ENCODE results near the gene IFRD1.

IFRD1 gene

DNA sequence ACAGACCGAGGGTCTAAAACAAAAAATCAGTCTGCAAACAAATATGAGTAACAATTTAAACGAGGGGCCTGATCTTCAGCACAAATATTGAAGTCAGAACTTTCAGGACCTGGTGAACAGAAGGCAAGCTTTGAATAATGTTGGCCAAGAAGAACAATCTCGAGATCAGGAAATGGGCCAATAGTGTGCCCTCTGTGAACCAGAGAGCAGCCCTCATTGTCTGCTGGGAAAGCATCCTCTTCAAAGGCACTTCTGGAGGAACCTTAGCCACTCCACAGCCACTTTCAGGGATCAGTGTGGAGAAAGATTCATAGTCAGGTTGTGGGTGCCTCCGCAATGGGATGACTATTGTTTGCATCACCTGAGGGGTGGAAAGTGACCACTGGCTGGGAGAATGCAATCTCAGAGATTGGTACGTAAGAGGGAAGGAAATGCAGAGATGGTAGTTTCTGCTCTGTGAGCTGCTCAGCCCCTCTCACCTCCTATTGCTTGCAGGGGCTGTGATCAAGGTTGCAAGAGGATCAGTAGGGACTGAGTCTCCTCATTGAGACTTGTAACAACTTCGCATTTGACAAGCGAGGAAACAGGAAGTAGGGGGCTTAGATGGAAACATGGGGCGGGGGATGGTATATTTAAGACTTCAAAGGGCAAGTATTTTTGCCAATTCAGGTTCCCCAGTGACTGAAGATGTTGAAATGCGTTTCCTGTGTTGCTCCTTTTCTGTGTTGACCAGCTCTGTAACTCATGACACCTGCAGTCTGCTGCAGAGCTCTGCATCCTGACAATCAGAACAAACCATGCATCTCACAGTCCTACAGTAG is 28.4 kb upstream of the IFRD1 start:
- Histone ChIP-seq H2AFZ (ENCODE audit: low read length, unreplicated experiment) (no peak overlapping the region), H3K4me3 (ENCODE audit: low read depth, low read length) (no peak overlapping the region), H3K79me2 (ENCODE audit: control insufficient read depth, insufficient read depth, low read length, unreplicated experiment) (no peaks in the 10 kb centered on the region), H3K4me1 (ENCODE audit: control insufficient read depth, insufficient read depth, low read length, unreplicated experiment) (peaks cover 36% of the 10 kb centered on the region), H3K27ac (ENCODE audit: low read depth, low read length) (no peak overlapping the region), H3K36me3 (ENCODE audit: insufficient read depth, low read length) (no peaks in the 10 kb centered on the region), H3K27me3 (ENCODE audit: insufficient read depth, low read length) (no peaks in the 10 kb centered on the region)

DNA sequence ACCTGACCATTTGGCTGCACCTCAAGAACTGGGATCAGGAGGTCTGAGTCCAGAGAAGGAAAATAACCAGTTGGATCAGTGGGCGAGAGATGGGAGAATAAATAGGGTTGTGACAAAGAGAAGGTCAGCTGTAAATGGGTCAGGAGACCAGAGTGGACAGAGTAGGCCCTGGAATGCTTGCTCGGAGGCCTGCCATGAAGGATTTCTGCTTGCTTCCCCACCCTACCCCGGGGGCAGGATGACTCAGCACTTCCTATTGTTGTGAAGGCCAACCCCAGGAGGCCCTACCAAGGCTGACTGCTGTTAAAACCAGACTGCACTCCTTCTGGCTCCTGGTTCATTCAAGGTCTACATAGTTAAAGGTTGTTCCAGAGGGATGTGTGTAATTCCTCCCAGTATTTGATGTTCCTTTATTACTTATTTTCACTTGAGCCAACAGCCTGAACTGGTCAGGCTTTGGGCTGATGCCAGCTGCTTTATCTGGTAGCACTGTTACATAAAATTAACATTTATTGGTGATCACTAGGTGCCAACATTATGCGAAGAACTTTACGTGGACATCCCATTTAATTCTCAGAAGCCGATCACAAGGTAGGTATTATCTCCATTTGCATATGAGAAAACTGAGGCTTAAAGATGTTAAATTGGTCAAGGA is 27.3 kb upstream of the IFRD1 start:
- Histone ChIP-seq H3K4me3 (ENCODE audit: low read depth, low read length) (0 out of 2 replicates have a peak overlapping the region, but pooled peaks have one; percentile 20), H3K27me3 (ENCODE audit: insufficient read depth, low read length) (no peaks in the 10 kb centered on the region), H3K36me3 (ENCODE audit: insufficient read depth, low read length) (no peaks in the 10 kb centered on the region), H3K4me1 (ENCODE audit: control insufficient read depth, insufficient read depth, low read length, unreplicated experiment) (peaks cover 36% of the 10 kb centered on the region), H3K79me2 (ENCODE audit: control insufficient read depth, insufficient read depth, low read length, unreplicated experiment) (no peaks in the 10 kb centered on the region), H2AFZ (ENCODE audit: low read length, unreplicated experiment) (peak overlapping the region; percentile 1), H3K27ac (ENCODE audit: low read depth, low read length) (peak overlapping the region; percentile 71)

DNA sequence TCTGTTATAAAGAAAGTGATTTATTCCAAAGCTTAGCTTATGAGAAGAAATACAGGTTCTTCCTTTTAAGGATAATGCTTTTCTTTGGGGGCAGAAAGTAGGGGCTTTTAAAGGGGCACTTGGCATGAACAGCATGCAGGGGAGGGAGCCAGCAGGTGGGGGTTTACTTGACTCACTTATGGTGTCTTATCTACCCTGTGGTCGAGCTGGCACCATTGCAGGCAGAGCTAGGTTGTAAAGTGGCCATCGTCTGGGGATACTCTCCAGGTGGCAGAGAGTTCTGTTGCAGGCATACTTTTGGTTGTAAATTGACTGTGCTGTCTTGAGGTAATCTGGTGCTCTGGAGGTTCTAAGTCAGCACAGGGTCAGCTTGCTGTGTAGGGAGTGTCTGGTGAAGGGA is 26.3 kb upstream of the IFRD1 start:
- Histone ChIP-seq H3K79me2 (ENCODE audit: control insufficient read depth, insufficient read depth, low read length, unreplicated experiment) (no peaks in the 10 kb centered on the region), H3K36me3 (ENCODE audit: insufficient read depth, low read length) (no peaks in the 10 kb centered on the region), H3K27me3 (ENCODE audit: insufficient read depth, low read length) (no peaks in the 10 kb centered on the region), H3K4me1 (ENCODE audit: control insufficient read depth, insufficient read depth, low read length, unreplicated experiment) (peaks cover 36% of the 10 kb centered on the region), H2AFZ (ENCODE audit: low read length, unreplicated experiment) (no peak overlapping the region), H3K4me3 (ENCODE audit: low read depth, low read length) (peak overlapping the region; percentile 20; the same call in 1 of the 2 replicates), H3K27ac (ENCODE audit: low read depth, low read length) (no peak overlapping the region; the same call in 1 of the 2 replicates)

DNA sequence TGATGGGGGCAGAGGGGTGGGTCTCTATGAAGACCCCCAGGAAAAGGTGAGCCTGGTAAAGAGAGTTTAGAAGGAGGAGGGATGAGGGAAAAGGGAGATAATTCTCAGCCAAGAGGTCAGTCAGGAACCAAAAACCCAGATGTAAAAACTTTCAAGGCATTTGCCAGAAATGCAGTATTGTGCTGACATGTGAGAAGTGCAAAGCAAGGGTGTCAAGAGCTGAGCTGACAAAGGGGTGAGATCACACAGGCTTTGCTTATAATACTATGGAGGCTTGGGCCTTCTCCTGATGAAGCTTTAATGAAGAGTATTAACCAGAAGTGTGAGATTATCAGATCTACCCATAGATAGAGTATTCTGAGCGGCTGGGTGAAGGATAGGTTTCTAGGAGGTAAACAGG is 22.3 kb upstream of the IFRD1 start:
- no peaks in the 10 kb centered on the region for H3K27me3 ChIP-seq (ENCODE audit: insufficient read depth, low read length)
- no peaks in the 10 kb centered on the region for H3K36me3 ChIP-seq (ENCODE audit: insufficient read depth, low read length)
- no peak overlapping the region for H2AFZ ChIP-seq (ENCODE audit: low read length, unreplicated experiment)
- H3K27ac ChIP-seq (ENCODE audit: low read depth, low read length): no peak overlapping the region
- no peak overlapping the region for H3K4me3 ChIP-seq (ENCODE audit: low read depth, low read length)
- H3K79me2 ChIP-seq (ENCODE audit: control insufficient read depth, insufficient read depth, low read length, unreplicated experiment): no peaks in the 10 kb centered on the region
- H3K4me1 ChIP-seq (ENCODE audit: control insufficient read depth, insufficient read depth, low read length, unreplicated experiment): peaks cover 13% of the 10 kb centered on the region

DNA sequence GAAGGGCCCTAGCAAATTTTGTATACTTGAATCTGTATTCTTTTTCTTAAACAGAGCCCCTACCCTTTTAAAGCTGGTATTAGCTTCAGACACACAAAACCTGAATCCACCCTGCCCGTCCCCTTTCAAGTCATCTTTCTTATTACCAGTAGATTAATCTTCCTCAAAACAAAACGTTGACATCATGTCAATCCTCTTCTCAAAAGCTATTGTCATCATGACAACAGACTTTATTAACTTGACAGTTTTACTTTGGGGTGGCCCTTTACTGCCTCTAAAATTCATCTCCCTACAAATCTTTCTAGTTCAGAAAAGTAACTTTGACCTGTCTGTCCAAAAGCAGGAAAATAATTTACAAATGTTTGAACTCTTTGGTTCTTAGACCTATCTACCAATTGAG is 21.5 kb upstream of the IFRD1 start:
- H3K27ac ChIP-seq (ENCODE audit: low read depth, low read length): no peak overlapping the region
- no peaks in the 10 kb centered on the region for H3K36me3 ChIP-seq (ENCODE audit: insufficient read depth, low read length)
- no peaks in the 10 kb centered on the region for H3K27me3 ChIP-seq (ENCODE audit: insufficient read depth, low read length)
- H3K4me1 ChIP-seq (ENCODE audit: control insufficient read depth, insufficient read depth, low read length, unreplicated experiment): peaks cover 5% of the 10 kb centered on the region
- no peaks in the 10 kb centered on the region for H3K79me2 ChIP-seq (ENCODE audit: control insufficient read depth, insufficient read depth, low read length, unreplicated experiment)
- H2AFZ ChIP-seq (ENCODE audit: low read length, unreplicated experiment): no peak overlapping the region
- no peak overlapping the region for H3K4me3 ChIP-seq (ENCODE audit: low read depth, low read length)

DNA sequence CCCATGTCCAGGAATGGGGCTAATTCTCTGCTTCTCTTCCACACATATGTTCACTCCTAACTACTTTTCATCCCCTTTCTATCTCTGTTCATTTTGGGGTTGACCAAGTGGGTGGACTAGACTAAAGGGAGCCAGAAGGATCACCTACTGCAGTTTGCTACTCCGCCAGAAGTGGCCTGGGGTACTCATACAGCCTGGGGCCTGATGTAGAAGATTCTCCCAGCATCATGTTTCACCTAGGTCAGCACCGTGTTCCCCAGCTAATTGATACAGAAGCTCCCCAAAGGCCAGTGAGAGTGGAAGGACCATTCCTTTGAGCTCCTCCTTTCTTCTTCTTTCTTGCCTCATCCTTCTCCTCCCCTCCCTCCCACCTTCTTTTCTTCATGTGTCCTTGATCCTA is 19.6 kb upstream of the IFRD1 start:
- Histone ChIP-seq H3K27me3 (ENCODE audit: insufficient read depth, low read length) (no peaks in the 10 kb centered on the region), H3K79me2 (ENCODE audit: control insufficient read depth, insufficient read depth, low read length, unreplicated experiment) (no peaks in the 10 kb centered on the region), H3K36me3 (ENCODE audit: insufficient read depth, low read length) (no peaks in the 10 kb centered on the region), H3K4me1 (ENCODE audit: control insufficient read depth, insufficient read depth, low read length, unreplicated experiment) (peaks cover 14% of the 10 kb centered on the region), H3K27ac (ENCODE audit: low read depth, low read length) (no peak overlapping the region), H2AFZ (ENCODE audit: low read length, unreplicated experiment) (no peak overlapping the region), H3K4me3 (ENCODE audit: low read depth, low read length) (no peak overlapping the region)

DNA sequence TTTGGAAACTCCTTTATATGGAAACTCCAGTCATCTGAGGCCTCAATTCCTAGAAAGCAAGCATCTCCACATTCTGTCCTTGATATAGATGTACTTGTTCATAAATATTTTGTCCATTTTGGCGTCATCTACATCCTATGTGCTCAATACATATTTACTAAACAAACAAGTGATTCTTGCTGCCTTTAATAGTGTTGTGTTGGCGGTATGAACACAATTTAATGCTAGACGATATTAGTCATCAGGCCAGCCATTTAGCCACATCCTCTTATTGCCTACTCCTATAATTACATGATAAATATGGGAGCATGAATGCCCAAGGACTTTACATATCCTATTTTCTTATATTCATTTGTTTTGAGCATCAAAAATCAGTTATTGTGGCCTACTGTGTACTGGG is 18.5 kb upstream of the IFRD1 start:
- H3K27ac ChIP-seq (ENCODE audit: low read depth, low read length): no peak overlapping the region
- peaks cover 15% of the 10 kb centered on the region for H3K4me1 ChIP-seq (ENCODE audit: control insufficient read depth, insufficient read depth, low read length, unreplicated experiment)
- H3K27me3 ChIP-seq (ENCODE audit: insufficient read depth, low read length): no peaks in the 10 kb centered on the region
- H3K4me3 ChIP-seq (ENCODE audit: low read depth, low read length): no peak overlapping the region
- no peaks in the 10 kb centered on the region for H3K36me3 ChIP-seq (ENCODE audit: insufficient read depth, low read length)
- H2AFZ ChIP-seq (ENCODE audit: low read length, unreplicated experiment): no peak overlapping the region
- H3K79me2 ChIP-seq (ENCODE audit: control insufficient read depth, insufficient read depth, low read length, unreplicated experiment): no peaks in the 10 kb centered on the region

DNA sequence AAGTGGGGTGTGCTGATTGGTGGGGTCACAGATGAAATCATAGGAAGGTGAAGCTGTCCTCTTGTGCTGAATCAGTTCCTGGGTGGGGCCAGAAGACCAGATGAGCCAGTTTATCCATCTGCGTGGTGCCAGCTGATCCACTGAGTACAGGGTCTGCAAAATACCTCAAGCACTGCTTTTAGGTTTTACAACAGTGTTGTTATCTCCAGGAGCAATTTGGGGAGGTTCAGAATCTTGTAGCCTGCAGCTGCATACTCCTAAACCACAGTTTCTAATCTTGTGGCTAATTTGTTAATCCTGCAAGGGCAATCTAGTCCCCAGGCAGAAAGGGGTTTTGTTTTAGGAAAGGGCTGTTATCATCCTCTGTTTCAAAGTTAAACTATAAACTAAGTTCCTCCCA is 17.0 kb upstream of the IFRD1 start:
- no peaks in the 10 kb centered on the region for H3K27me3 ChIP-seq (ENCODE audit: insufficient read depth, low read length)
- no peak overlapping the region for H2AFZ ChIP-seq (ENCODE audit: low read length, unreplicated experiment)
- no peak overlapping the region for H3K27ac ChIP-seq (ENCODE audit: low read depth, low read length)
- H3K36me3 ChIP-seq (ENCODE audit: insufficient read depth, low read length): no peaks in the 10 kb centered on the region
- no peaks in the 10 kb centered on the region for H3K79me2 ChIP-seq (ENCODE audit: control insufficient read depth, insufficient read depth, low read length, unreplicated experiment)
- H3K4me1 ChIP-seq (ENCODE audit: control insufficient read depth, insufficient read depth, low read length, unreplicated experiment): peaks cover 22% of the 10 kb centered on the region
- H3K4me3 ChIP-seq (ENCODE audit: low read depth, low read length): no peak overlapping the region

DNA sequence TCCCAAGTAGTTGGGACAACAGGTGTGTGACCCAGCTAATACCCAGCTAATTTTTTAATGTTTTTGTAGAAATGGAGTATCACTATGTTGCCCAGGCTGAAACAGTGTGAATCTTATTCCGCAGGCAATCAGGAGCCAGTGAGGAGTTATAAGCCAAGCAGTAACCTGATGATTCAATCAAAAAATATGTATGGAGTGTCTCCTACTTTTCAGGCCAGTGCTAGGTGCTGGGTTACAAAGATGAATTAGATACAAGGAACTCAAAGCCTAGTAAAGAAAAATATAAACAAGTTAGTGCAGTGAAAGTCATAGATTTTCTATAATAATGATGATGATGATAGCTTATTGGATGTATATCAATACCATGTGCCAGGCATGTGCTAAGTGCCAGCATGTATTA is 13.2 kb upstream of the IFRD1 start:
- Histone ChIP-seq H3K27ac (ENCODE audit: low read depth, low read length) (no peak overlapping the region), H2AFZ (ENCODE audit: low read length, unreplicated experiment) (no peak overlapping the region), H3K27me3 (ENCODE audit: insufficient read depth, low read length) (no peaks in the 10 kb centered on the region), H3K79me2 (ENCODE audit: control insufficient read depth, insufficient read depth, low read length, unreplicated experiment) (no peaks in the 10 kb centered on the region), H3K4me3 (ENCODE audit: low read depth, low read length) (no peak overlapping the region), H3K36me3 (ENCODE audit: insufficient read depth, low read length) (no peaks in the 10 kb centered on the region), H3K4me1 (ENCODE audit: control insufficient read depth, insufficient read depth, low read length, unreplicated experiment) (peaks cover 22% of the 10 kb centered on the region)

DNA sequence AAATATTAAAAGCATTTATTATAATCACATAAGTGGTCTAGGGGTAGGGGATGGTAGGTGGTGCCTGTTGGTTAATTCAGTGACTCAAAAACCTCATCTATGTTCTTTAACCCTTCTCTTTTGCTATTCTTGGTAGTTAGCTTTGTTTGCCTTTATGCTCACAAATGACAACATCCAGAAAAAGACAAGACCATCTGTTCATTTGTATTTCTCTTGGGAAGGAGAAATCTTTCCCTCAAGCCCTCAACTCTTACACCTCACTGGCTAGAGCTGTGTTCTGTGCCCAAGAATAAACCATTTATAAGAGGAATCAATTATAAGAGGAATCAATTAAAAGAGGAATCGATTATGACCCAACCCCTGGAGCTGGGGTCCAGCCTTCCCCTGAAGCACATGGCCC is 10.8 kb upstream of the IFRD1 start:
- H2AFZ ChIP-seq (ENCODE audit: low read length, unreplicated experiment): no peak overlapping the region
- H3K79me2 ChIP-seq (ENCODE audit: control insufficient read depth, insufficient read depth, low read length, unreplicated experiment): no peaks in the 10 kb centered on the region
- H3K27me3 ChIP-seq (ENCODE audit: insufficient read depth, low read length): no peaks in the 10 kb centered on the region
- no peak overlapping the region for H3K27ac ChIP-seq (ENCODE audit: low read depth, low read length)
- no peaks in the 10 kb centered on the region for H3K36me3 ChIP-seq (ENCODE audit: insufficient read depth, low read length)
- H3K4me1 ChIP-seq (ENCODE audit: control insufficient read depth, insufficient read depth, low read length, unreplicated experiment): peaks cover 22% of the 10 kb centered on the region
- H3K4me3 ChIP-seq (ENCODE audit: low read depth, low read length): no peak overlapping the region

DNA sequence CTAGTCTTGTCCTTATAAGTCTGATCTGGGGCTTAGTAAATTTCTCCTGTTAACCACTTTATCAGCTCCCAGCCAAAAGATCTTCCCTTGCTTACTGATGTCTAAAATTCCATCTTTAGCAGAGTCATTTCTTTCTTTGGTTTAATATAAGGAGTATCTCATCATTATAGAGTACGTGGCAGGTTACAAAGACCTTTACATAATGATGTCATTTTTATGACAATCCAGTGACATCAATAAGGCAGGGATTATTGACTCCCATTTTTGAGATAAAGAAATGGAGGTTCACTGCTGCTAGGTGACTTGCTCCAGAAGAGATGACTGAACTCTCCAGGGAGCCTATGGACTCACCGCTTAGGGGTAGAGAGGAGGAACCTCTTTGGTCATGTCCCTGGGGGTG is 8.1 kb upstream of the IFRD1 start:
- Histone ChIP-seq H3K36me3 (ENCODE audit: insufficient read depth, low read length) (no peaks in the 10 kb centered on the region), H2AFZ (ENCODE audit: low read length, unreplicated experiment) (no peak overlapping the region), H3K4me1 (ENCODE audit: control insufficient read depth, insufficient read depth, low read length, unreplicated experiment) (peaks cover 4% of the 10 kb centered on the region), H3K27ac (ENCODE audit: low read depth, low read length) (no peak overlapping the region), H3K4me3 (ENCODE audit: low read depth, low read length) (no peak overlapping the region), H3K27me3 (ENCODE audit: insufficient read depth, low read length) (no peaks in the 10 kb centered on the region), H3K79me2 (ENCODE audit: control insufficient read depth, insufficient read depth, low read length, unreplicated experiment) (no peaks in the 10 kb centered on the region)
